HAP-1 (cell line): ENCODE measurements around the gene OXT.
"Not testable (repeated sequence)": the region's sequence is repeated elsewhere in the genome, so short reads cannot be mapped to it uniquely, and the experiment has no call there.

Experiments used
- DNase-seq, 2 experiments: peaks; one replicate each; pipeline ENCODE4 v3.0.0-alpha.2; 2016 to 2020; ENCODE audit warnings: low spot score in 2 of 2
- H3K27me3 ChIP-seq: fragments of 250-450 bp; sonication (Bioruptor Pico); 2 replicates; pipeline ENCODE4 v1.5.1; 2020; ENCODE audit warnings: low read depth, mild to moderate bottlenecking, moderate library complexity
- H3K36me3 ChIP-seq: fragments of 250-450 bp; sonication (Bioruptor Pico); replicated peaks from 2 replicates; pipeline ENCODE4 v1.5.1; 2020; ENCODE audit warnings: mild to moderate bottlenecking
- H3K4me1 ChIP-seq: fragments of 250-450 bp; sonication (Bioruptor Pico); 2 replicates; pipeline ENCODE4 v1.5.1; 2020; ENCODE audit warnings: mild to moderate bottlenecking
- H3K4me3 ChIP-seq: fragments of 250-450 bp; sonication (Bioruptor Pico); 2 replicates; pipeline ENCODE4 v1.5.1; 2020; ENCODE audit warnings: mild to moderate bottlenecking, moderate library complexity
- H3K9me3 ChIP-seq: fragments of 250-450 bp; sonication (Bioruptor Pico); 2 replicates; pipeline ENCODE4 v1.5.1; 2020; ENCODE audit warnings: mild to moderate bottlenecking, moderate library complexity
- in situ Hi-C: fragments of 300-500 bp; cut with MboI; formaldehyde crosslinking; loops from 3 replicates; pipeline ENCODE4 v1.14.3; 2020; ENCODE audit warnings: low sequenced_read_pairs, inconsistent platforms, mixed read lengths

Gene OXT

GRCh38 chr20:3103369-3104032 lies 32.1 kb downstream of the OXT start:
- Histone ChIP-seq H3K4me1 (peaks cover 16% of the 10 kb centered on the region), H3K4me3 (no peak overlapping the region), H3K27me3 (no peaks in the 10 kb centered on the region), H3K36me3 (no peaks in the 10 kb centered on the region), H3K9me3 (no peaks in the 10 kb centered on the region)
- in situ Hi-C loops, result no loop called here
- peak; percentile 58 to 72 for DNase-seq

DNA sequence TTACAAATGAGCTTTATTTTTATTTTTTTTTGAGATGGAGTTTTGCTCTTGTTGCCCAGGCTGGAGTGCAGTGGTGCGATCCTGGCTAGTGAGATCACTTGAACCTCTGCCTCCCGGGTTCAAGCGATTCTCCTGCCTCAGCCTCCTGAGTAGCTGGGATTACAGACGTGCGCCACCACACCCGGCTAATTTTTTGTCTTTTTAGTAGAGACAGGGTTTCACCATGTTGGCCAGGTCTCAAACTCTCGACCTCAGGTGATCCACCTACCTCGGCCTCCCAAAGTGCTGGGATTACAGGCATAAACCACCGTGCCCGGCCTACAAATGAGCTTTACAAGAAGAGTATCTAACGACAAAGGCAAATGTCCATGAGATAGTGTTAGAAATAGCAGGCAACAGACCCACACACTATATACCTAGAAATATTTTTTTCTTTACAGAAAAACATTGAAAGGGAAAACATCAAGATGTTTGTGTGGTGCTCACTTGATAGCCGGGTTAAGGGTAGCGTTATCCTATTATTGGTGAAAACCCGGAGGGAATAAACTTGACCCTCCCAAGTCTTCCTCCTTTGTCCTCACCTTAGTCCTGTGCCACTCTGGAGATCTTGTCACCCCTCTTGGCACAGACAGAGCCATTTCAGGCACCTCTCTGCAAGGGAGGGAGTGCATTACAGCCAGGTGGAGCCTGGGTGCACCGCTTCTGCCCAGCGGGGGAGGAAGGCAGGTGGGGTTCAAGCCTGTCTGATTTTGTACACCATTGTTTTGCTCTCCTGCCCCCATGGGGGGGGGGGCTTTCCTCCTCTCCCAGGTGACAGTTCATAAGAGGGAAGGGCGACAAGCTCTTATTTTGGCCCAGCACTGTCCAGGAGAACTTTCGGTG lies 34.1 kb downstream of the OXT start:
- Histone ChIP-seq H3K9me3 (no peaks in the 10 kb centered on the region), H3K4me3 (no peak overlapping the region), H3K4me1 (peaks cover 16% of the 10 kb centered on the region), H3K27me3 (no peaks in the 10 kb centered on the region), H3K36me3 (0 out of 2 replicates have a peak, but pooled peaks cover 3% of the 10 kb centered on the region)
- no peak for DNase-seq
- in situ Hi-C loops, result no loop called here

- Histone ChIP-seq H3K27me3 (no peaks in the 10 kb centered on the region), H3K9me3 (no peaks in the 10 kb centered on the region), H3K4me3 (no peak overlapping the region), H3K4me1 (peaks cover 16% of the 10 kb centered on the region), H3K36me3 (0 out of 2 replicates have a peak, but pooled peaks cover 3% of the 10 kb centered on the region)
- in situ Hi-C loops, result no loop called here
- DNase-seq, result no peak
Measured at GRCh38 chr20:3106185-3106584, 34.8 kb downstream of the OXT start.

DNA sequence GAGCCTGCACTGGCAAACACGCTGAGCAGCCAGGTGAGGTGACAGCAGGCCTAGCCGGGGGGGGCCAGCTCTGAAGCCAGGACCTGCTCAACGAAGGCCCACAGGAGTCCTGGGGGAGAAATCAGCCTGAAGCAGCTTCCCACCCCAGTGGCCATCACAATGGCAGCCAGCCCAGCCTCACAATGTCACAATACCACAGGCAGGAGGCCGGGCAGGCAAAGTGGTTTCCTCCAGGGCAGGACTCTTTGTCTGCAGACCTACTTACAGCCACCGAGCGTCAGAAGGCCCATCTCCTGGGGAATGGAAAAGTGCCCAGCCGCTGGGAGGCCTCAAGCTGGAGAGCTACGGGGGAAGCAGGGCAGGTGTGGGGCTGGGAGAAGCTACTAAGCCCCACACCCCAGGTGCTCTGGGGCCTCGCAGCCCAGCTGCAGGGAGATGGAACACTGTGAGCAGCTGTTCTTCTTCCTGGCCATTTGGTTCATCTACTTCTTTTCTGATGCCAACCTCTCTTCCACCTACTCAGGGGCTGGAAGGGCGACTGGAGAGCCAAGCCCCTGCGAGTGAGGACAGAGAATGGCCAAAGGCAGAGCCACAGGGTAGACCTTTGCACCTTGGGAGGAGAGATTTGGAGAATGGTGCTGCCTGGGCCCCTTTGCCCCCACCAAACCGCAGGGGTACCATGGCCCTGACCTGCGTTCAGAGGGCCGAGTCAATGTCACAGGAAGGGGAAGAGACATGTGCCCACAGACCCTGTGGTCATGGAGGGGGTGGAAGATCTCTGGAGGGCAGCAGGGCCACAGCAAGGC lies 35.4 kb downstream of the OXT start:
- no peak for DNase-seq
- in situ Hi-C loops, result no loop called here
- Histone ChIP-seq H3K9me3 (no peaks in the 10 kb centered on the region), H3K4me3 (no peak overlapping the region), H3K4me1 (peaks cover 16% of the 10 kb centered on the region), H3K36me3 (0 out of 2 replicates have a peak, but pooled peaks cover 3% of the 10 kb centered on the region), H3K27me3 (no peaks in the 10 kb centered on the region)

- no peaks in the 10 kb centered on the region for H3K27me3 ChIP-seq
- 0 out of 2 replicates have a peak, but pooled peaks cover 3% of the 10 kb centered on the region for H3K36me3 ChIP-seq
- no peaks in the 10 kb centered on the region for H3K9me3 ChIP-seq
- H3K4me1 ChIP-seq, result peaks cover 13% of the 10 kb centered on the region
- no peak overlapping the region for H3K4me3 ChIP-seq
- DNase-seq, result no peak
- in situ Hi-C loops, result no loop called here
Measured at GRCh38 chr20:3107464-3108025, 36.1 kb downstream of the OXT start.

DNA sequence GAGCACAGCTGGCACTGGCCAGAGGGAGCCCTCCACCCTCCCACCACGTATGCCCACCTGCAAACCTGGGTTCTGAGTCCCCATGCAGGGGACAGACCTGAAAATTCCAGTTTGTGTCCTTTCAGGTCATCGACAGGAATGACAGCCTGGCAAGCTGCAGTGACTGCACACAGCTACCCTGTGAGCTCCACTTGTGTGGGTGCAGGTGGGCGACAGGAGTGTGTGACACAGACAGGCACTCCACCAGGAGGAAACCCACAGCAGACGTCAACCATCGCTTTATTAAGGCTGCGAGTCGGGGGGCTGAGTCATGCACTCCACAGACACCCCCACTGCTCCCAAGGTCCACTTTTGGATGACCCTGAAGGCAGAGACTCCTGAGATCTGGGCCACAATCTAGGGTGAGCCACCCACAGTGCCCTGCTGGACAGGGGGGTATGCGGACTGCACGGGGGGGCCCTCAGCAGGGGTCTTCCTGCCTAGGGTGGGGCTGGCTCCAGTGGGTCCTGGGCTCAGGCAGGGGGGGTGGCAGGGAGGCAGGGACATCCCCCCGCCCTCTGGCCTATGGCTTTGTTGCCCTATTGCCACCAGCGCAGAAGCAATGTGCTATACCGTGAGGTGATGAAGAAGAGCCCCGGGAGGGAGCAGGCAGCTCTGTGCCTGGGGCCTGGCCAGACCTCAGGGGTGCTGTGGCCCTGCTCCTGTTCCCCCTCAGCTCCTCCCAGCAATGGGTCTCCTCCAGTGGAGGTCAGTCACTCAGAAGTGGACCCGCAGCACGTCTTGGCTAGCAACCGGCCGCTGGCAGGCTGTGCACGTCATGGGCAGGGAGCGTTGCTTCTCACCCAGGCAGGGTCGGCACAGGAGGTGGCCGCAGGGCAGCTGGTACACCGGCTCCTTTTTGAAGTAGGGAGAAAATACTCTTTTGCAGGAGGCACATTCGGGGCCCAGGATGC lies 38.2 kb downstream of the OXT start:
- no peak for DNase-seq
- H3K4me3 ChIP-seq, result no peak overlapping the region
- H3K4me1 ChIP-seq, result no peaks in the 10 kb centered on the region
- no peaks in the 10 kb centered on the region for H3K27me3 ChIP-seq
- H3K36me3 ChIP-seq, result 0 out of 2 replicates have a peak, but pooled peaks cover 3% of the 10 kb centered on the region
- H3K9me3 ChIP-seq, result no peaks in the 10 kb centered on the region
- in situ Hi-C loops, result no loop called here

DNA sequence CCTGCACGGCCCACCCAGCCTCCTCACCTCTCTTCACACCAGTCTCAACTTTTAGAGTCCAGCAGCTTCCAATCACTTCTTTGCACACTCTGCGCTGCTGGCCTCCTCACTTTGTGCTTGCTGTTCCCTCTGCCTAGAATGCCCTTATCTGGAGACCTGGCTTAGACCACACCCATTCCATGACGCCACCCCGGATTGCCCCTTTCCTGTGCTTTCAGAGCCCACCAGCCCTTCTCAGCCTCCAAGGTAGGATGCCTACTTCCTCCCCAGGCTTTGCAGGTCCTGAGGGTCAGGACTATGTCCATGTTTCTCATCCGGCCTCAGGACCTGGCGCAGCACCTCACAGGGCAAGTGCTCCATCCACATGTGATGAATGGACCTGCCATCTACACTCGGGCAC lies 40.1 kb downstream of the OXT start:
- DNase-seq, result no peak
- Histone ChIP-seq H3K9me3 (no peaks in the 10 kb centered on the region), H3K4me3 (no peak overlapping the region), H3K36me3 (peaks cover 3% of the 10 kb centered on the region; the same call in 1 of the 2 replicates), H3K27me3 (no peaks in the 10 kb centered on the region), H3K4me1 (no peaks in the 10 kb centered on the region)
- in situ Hi-C loops, result no loop called here

- no peaks in the 10 kb centered on the region for H3K9me3 ChIP-seq
- in situ Hi-C loops, result no loop called here
Measured at GRCh38 chr20:3111995-3112394, 40.6 kb downstream of the OXT start.

DNA sequence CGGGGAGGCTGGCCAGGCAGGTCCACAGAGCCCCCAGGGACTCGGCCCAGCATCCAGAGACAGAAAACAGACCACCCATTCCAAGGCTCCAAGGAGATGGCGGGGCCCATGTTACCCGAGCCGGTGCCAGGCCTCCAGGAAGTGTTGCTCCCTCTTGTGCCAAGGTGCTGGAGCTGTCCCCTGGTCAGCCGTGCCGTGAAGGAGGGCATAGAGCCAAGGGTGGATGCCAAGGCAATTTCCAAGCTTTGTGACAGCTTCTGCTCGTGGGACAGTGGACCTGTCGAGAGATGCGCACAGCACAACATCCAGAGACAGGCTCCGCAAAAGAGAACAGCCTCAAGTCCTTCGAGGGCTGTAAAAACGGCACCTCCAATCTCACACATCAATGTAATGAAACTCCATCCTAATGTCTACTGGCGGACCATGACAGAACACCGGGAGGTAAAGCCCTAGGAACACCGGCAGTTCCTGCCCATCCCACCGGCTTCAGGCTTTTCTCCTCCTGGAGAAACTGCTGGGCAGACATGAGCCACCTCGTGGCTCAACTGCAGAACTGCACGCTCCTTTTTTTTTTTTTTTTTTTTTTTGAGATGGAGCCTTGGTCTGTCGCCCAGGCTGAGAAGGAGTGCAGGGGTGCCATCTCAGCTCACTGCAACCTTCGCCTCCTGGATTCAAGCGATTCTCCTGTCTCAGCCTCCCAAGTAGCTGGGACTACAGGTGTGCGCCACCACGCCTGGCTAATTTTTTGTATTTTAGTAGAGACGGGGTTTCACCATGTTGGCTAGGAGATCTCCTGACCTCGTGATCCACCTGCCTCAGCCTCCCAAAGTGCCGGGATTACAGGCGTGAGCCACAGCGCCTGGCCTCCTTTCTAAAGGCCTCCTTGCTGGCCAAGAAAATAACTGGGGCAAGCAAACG lies 44.0 kb downstream of the OXT start:
- no peaks in the 10 kb centered on the region for H3K4me1 ChIP-seq
- no peaks in the 10 kb centered on the region; the same call in 1 of the 2 replicates for H3K36me3 ChIP-seq
- in situ Hi-C loops, result loop anchor here (5.0 kb wide), 1 partner anchor 58 kb away; no protein-coding TSS in a partner anchor
- H3K27me3 ChIP-seq, result no peaks in the 10 kb centered on the region
- peak; percentile 52 to 67 for DNase-seq
- no peak overlapping the region for H3K4me3 ChIP-seq
- H3K9me3 ChIP-seq, result no peaks in the 10 kb centered on the region

More at GRCh38 chr20:3111995-3112394, 40.6 kb downstream of the OXT start:
- DNase-seq, result no peak
- Histone ChIP-seq H3K36me3 (peaks cover 3% of the 10 kb centered on the region; the same call in 1 of the 2 replicates), H3K4me1 (no peaks in the 10 kb centered on the region), H3K4me3 (no peak overlapping the region), H3K27me3 (no peaks in the 10 kb centered on the region)

DNA sequence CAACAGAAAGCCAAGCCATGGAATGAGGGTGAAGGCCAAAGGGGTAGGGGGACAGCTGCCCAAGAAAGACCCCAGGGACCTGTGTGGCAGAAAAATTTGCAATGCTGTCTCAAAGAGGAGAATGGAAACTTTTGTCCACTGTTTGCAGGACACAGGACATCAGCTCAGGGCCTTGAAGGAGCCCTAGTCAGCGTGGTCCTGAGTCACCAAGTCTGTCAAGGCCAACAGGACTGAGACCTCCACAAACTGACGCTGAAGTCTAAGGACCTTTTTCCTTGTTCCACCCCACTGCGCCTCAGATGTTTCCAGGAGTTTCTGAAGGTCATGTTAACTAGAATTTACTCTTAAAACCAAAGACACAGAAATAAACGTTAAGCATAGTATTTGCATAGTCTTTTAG lies 44.9 kb downstream of the OXT start:
- H3K27me3 ChIP-seq, result no peaks in the 10 kb centered on the region
- H3K36me3 ChIP-seq, result peaks cover 5% of the 10 kb centered on the region
- no peak for DNase-seq
- in situ Hi-C loops, result loop anchor here (5.0 kb wide), 1 partner anchor 59 kb away; no protein-coding TSS in a partner anchor
- H3K9me3 ChIP-seq, result no peaks in the 10 kb centered on the region
- no peaks in the 10 kb centered on the region for H3K4me1 ChIP-seq
- no peak overlapping the region for H3K4me3 ChIP-seq

DNA sequence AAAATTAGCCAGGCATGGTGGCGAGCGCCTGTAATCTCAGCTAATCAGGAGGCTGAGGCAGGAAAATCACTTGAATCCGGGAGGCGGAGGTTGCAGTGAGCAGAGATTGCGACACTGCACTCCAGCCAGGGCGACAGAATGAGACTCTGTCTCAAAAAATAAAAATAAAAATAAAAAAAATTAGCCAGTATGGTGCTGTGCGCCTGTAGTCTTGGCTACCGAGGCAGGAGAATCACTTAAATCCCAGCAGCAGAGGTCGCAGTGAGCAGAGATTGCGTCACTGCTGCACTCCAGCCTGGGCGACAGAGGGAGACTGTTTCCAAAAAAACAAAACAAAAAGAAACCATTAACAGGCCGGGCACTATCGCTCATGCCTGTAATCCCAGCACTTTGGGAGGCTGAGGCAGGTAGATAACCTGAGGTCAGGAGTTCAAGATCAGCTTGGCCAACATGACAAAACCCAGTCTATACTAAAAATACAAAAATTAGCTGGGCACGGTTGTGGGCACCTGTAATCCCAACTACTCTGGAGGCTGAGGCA lies 46.5 kb downstream of the OXT start:
- H3K4me1 ChIP-seq, H3K9me3 ChIP-seq, H3K4me3 ChIP-seq, H3K27me3 ChIP-seq: not testable (repeated sequence)
- in situ Hi-C loops, result loop anchor here (5.0 kb wide), 1 partner anchor 61 kb away; no protein-coding TSS in a partner anchor
- DNase-seq, result peak; percentile 68 to 75
- peaks cover 12% of the 10 kb centered on the region for H3K36me3 ChIP-seq
